ENCODE data around the gene AGAP1.
A peak's percentile ranks its signal among the peaks of the same experiment; 100 is the strongest.
"Not testable (repeated sequence)": the region's sequence is repeated elsewhere in the genome, so short reads cannot be mapped to it uniquely, and the experiment has no call there.

AGAP1 gene

GRCh38 chr2:235934774-235935484 is 441.1 kb downstream of the AGAP1 start:
- no peak for DNase-seq

- DNase-seq = no peak
Measured at GRCh38 chr2:235935773-235936172, 441.9 kb downstream of the AGAP1 start.

- peak; percentile 33 for DNase-seq
Measured at GRCh38 chr2:235936493-235936892, 442.6 kb downstream of the AGAP1 start.

- no peak for DNase-seq
Measured at GRCh38 chr2:235937087-235937486, 443.2 kb downstream of the AGAP1 start.

- no peak for DNase-seq
Measured at GRCh38 chr2:235937526-235937925, 443.7 kb downstream of the AGAP1 start.

GRCh38 chr2:235937936-235938335 is 444.1 kb downstream of the AGAP1 start:
- DNase-seq = no peak

- no peak for DNase-seq
Measured at GRCh38 chr2:235938611-235939010, 444.8 kb downstream of the AGAP1 start.

GRCh38 chr2:235939471-235939870 is 445.6 kb downstream of the AGAP1 start:
- DNase-seq = no peak

GRCh38 chr2:235940330-235940729 is 446.5 kb downstream of the AGAP1 start:
- no peak for DNase-seq

GRCh38 chr2:235944591-235944990 is 450.7 kb downstream of the AGAP1 start:
- no peak for DNase-seq

- DNase-seq = no peak
Measured at GRCh38 chr2:235945608-235946140, 451.8 kb downstream of the AGAP1 start.

- no peak for DNase-seq
Measured at GRCh38 chr2:235946590-235946989, 452.7 kb downstream of the AGAP1 start.

- not testable (repeated sequence) for DNase-seq
Measured at GRCh38 chr2:235947055-235947454, 453.2 kb downstream of the AGAP1 start.

- DNase-seq = no peak
Measured at GRCh38 chr2:235949567-235950472, 456.0 kb downstream of the AGAP1 start.

- no peak for DNase-seq
Measured at GRCh38 chr2:235950473-235950809, 456.6 kb downstream of the AGAP1 start.

GRCh38 chr2:235951493-235951892 is 457.6 kb downstream of the AGAP1 start:
- DNase-seq = no peak

GRCh38 chr2:235951982-235952381 is 458.1 kb downstream of the AGAP1 start:
- DNase-seq = peak; percentile 30

GRCh38 chr2:235952714-235953113 is 458.9 kb downstream of the AGAP1 start:
- no peak for DNase-seq

GRCh38 chr2:235954281-235954680 is 460.4 kb downstream of the AGAP1 start:
- no peak for DNase-seq

- DNase-seq = no peak
Measured at GRCh38 chr2:235954888-235955480, 461.1 kb downstream of the AGAP1 start.

GRCh38 chr2:235955664-235956063 is 461.8 kb downstream of the AGAP1 start:
- no peak for DNase-seq

- DNase-seq = no peak
Measured at GRCh38 chr2:235956281-235956970, 462.6 kb downstream of the AGAP1 start.

GRCh38 chr2:235957251-235957650 is 463.4 kb downstream of the AGAP1 start:
- no peak for DNase-seq
